ENCODE results near the gene PLET1.

DNA sequence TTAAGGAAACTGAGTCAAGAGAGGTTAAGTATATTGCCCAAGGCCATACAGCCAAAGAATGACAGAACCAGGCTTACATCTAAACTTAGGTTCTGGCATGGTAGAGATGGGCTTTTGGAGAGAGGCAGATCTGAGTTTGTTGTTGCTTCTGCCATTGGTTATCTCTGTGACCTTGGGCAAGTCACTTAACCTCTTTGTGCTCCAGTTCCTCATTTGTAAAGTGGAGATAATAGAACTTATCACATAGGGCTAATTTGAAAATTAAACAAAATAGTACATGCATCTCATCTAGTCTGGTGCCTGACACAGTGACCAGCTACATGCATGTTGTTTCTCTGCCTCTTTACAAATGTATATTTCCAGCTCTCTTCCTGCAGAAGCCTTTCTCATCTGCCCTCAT, 47.0 kb upstream of the PLET1 start:
- TF ChIP-seq, protein P1, sequence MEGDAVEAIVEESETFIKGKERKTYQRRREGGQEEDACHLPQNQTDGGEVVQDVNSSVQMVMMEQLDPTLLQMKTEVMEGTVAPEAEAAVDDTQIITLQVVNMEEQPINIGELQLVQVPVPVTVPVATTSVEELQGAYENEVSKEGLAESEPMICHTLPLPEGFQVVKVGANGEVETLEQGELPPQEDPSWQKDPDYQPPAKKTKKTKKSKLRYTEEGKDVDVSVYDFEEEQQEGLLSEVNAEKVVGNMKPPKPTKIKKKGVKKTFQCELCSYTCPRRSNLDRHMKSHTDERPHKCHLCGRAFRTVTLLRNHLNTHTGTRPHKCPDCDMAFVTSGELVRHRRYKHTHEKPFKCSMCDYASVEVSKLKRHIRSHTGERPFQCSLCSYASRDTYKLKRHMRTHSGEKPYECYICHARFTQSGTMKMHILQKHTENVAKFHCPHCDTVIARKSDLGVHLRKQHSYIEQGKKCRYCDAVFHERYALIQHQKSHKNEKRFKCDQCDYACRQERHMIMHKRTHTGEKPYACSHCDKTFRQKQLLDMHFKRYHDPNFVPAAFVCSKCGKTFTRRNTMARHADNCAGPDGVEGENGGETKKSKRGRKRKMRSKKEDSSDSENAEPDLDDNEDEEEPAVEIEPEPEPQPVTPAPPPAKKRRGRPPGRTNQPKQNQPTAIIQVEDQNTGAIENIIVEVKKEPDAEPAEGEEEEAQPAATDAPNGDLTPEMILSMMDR (IDR thresholded peaks at IDR 0.05; ENCODE audit: borderline replicate concordance, extremely low read depth, low read length, poor library complexity, severe bottlenecking), result no peak
- TF ChIP-seq EZH2 (IDR thresholded peaks at IDR 0.05; ENCODE audit: borderline replicate concordance, low read depth, low read length, severe bottlenecking), result no peak

All from DND-41 (cell line).